Fibroblast of pulmonary artery (primary cell): ENCODE data around the gene KCNN3.

Experiments
- DNase-seq: peaks from one replicate; pipeline ENCODE4 v3.0.0-alpha.2; 2010; ENCODE audit warnings: low read depth
- H3K4me3 ChIP-seq: replicated peaks from 2 replicates; pipeline ENCODE4 v1.5.1; 2011; ENCODE audit warnings: low read depth, mild to moderate bottlenecking, control low read depth, low read length, moderate library complexity
- CTCF ChIP-seq: IDR thresholded peaks from 2 replicates; pipeline ENCODE4 v1.5.1; 2011; ENCODE audit warnings: mild to moderate bottlenecking, control low read depth, low read length, inconsistent platforms; ENCODE audit errors: missing control alignments

Gene KCNN3

GRCh38 chr1:154759793-154760192 lies 110.3 kb downstream of the KCNN3 start:
- no peak for DNase-seq
- TF ChIP-seq CTCF, result no peak
- no peak overlapping the region for H3K4me3 ChIP-seq

- DNase-seq, result no peak
- no peak for TF ChIP-seq CTCF
- no peak overlapping the region for H3K4me3 ChIP-seq
Observed at GRCh38 chr1:154759196-154759595, 110.9 kb downstream of the KCNN3 start.

GRCh38 chr1:154758346-154758745 lies 111.7 kb downstream of the KCNN3 start:
- no peak for DNase-seq
- TF ChIP-seq CTCF, result no peak
- no peak overlapping the region for H3K4me3 ChIP-seq

- DNase-seq, result no peak
- no peak for TF ChIP-seq CTCF
- no peak overlapping the region for H3K4me3 ChIP-seq
Observed at GRCh38 chr1:154756793-154757548, 113.1 kb downstream of the KCNN3 start.

- DNase-seq, result peak; percentile 8
- H3K4me3 ChIP-seq, result no peak overlapping the region
- TF ChIP-seq CTCF, result no peak
Observed at GRCh38 chr1:154755858-154756730, 114.0 kb downstream of the KCNN3 start.

- H3K4me3 ChIP-seq, result no peak overlapping the region
- no peak for TF ChIP-seq CTCF
- DNase-seq, result no peak
Observed at GRCh38 chr1:154753426-154753825, 116.7 kb downstream of the KCNN3 start.
